GM12872 (cell line): ENCODE measurements around the gene C5orf24.

Experiments used
- TF ChIP-seq, protein P1 (sequence below): IDR thresholded peaks from 3 replicates; pipeline ENCODE4 v1.5.1; 2011; ENCODE audit warnings: low read depth, mild to moderate bottlenecking, low read length, moderate library complexity; ENCODE audit not compliant: insufficient read depth

The C5orf24 gene

DNA sequence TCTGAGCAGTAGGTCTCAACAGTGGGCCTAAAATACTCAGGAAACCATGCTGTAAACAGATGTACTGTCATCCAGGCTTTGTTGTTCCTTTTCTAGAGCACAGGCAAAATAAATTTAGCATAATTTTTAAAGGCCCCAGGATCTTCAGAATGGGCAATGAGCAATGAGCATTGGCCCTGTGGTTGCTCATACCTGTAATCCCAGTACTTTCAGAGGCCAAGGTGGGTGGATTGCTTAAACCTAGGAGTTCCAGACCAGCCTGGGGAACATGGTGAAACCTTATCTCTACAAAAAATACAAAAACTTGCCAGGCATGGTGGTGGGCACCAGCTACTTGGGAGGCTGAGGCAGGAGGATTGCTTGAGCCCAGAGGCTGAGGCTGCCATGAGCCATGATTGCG lies 45.7 kb downstream of the C5orf24 start:
- TF ChIP-seq, protein P1, sequence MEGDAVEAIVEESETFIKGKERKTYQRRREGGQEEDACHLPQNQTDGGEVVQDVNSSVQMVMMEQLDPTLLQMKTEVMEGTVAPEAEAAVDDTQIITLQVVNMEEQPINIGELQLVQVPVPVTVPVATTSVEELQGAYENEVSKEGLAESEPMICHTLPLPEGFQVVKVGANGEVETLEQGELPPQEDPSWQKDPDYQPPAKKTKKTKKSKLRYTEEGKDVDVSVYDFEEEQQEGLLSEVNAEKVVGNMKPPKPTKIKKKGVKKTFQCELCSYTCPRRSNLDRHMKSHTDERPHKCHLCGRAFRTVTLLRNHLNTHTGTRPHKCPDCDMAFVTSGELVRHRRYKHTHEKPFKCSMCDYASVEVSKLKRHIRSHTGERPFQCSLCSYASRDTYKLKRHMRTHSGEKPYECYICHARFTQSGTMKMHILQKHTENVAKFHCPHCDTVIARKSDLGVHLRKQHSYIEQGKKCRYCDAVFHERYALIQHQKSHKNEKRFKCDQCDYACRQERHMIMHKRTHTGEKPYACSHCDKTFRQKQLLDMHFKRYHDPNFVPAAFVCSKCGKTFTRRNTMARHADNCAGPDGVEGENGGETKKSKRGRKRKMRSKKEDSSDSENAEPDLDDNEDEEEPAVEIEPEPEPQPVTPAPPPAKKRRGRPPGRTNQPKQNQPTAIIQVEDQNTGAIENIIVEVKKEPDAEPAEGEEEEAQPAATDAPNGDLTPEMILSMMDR, result no peak

DNA sequence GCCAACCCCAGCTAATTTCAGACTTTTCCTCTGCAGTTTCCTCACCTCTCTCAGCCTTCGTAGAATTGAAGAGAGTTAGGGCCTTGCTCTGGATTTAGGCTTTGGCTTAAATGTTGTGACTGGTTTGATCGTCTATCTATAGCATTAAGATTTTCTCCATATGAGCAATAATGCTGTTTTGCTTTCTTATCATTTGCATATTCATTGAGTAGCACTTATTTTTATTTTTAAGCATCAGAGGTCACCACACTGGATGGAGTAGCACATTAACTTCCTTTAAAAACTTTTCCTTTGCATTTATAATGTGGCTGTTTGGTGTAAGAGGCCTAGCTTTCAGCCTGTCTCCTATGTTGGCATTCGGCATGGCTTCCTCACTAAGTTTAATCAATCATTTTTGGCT lies 46.5 kb downstream of the C5orf24 start:
- TF ChIP-seq, protein P1, result no peak

DNA sequence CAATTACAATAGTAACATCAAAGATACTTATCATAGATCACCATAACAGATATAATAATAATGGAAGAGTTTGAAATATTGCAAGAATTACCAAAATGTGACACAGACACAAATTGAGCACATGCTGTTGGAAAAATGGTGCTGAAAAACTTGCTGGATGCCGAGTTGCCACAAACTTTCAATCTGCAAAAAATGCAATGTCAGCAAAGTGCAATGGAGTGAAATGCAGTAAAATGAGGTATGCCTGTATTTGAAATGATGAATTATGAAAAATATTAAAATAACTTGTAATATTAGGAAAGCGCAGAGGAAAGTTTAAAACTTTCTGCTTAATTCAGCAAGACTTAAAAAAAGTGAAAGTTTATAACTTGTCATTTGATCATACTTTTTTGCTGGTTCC lies 47.2 kb downstream of the C5orf24 start:
- TF ChIP-seq, protein P1, result no peak

DNA sequence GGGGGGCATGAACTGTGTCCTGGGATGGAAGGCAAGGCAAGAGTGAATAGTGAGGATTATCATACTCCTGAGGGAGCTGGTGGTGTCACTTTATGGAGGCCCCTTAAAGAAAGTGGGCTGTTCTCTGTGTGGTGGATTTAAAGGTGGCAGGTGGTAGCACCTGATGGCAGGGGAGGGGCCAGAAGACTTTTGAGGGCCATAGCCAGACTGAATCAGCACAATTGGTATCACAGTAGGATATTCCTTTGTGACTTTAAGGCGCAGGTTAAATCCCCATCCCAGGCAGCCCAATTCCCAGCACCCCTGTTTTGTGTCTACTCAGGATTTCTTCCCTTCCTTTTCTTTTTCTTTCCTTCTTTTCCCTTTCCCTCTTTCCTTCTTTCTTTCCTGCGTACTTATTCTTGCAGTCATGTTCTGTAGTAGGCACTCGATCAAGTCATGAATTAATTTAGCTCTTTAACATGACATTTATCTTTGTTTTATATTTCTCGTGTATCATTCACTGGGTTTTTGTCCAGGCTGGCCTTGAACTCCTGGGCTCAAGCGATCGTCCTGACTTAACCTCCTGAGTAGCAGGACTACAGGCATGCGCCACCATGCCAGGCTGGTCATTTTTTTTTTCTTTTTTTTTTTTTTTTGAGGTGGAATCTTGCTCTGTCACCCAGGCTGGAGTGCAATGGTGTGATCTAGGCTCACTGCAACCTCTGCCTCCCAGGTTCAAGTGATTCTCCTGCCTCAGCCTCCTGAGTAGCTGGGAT lies 48.2 kb downstream of the C5orf24 start:
- TF ChIP-seq, protein P1, result no peak

DNA sequence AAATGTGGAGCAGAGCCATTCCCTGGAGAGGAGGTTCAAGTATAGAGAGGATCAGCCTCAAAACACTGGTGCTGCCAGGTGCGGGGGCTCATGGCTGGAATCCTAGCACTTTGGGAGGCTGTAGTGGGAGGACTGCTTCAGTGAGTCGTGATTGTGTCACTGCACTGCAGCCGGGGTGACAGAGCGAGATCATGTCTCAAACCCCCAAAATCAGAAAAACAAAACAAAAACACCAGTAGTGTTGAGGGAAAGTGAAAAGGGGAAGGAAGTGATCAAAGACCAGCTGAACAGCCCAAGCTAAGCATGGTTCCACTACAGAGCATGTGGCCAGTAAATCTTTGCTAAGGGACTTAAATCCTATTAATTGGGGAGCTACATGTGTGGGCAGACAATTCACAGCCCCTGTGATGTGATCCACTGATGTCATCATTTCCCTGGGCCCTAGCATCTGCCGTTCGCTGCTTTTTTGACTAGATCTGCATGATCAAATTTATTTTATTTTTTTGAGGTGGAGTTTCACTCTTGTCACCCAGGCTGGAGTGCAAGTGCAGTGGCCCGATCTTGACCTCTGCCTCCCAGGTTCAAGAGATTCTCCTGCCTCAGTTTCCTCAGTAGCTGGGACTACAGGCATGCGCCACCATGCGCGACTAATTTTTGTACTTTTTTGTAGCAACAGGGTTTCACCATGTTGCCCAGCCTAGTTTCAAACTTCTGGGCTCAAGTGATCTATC lies 56.5 kb downstream of the C5orf24 start:
- TF ChIP-seq, protein P1, result no peak

DNA sequence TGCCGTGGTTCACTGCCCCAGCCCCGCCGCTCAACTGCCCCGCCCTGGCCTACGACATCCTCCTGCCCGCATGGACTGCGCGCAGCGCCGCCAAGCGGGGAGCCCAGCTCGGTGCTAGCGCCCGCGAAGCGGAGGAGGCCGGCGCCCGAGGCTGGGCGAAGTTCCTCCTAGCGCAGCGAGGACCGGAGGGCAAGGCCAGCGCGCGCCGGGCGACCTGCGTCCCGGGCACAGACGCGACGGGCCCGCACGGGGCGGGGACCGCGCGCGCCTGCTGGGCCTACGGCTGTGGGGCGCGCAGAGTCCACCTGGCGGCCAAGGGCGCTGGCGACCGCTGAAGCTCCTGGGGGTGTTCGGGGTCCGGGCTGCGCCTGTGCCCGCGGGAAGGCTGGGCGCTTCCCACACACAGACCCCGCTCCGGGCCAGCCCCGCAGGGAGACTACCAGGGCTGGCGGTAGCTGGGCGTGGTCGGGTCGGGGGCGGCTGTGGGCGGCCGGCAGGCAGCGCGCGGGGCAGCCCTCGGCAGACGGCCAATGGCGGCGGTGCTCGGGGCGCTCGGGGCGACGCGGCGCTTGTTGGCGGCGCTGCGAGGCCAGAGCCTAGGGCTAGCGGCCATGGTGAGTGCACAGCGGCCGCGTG lies 59.0 kb downstream of the C5orf24 start, which contains the start of gene PCBD2:
TSS of gene PCBD2 (plus strand) at position 522 of the 636 bp plus-strand sequence. CDS start at position 531, 9 bp downstream.
- TF ChIP-seq, protein P1, result peak; percentile 91
